ENCODE measurements around the gene ETNPPL. TPM values are rescaled to one million over a fixed set of nuclear protein-coding genes. Genes with fewer than 3 reads are reported as not detected.

The ETNPPL gene
- total RNA-seq, 3 donors from 2014 or later (not counting 1 experiment from before 2014, with no cell fraction given): not detected

DNA sequence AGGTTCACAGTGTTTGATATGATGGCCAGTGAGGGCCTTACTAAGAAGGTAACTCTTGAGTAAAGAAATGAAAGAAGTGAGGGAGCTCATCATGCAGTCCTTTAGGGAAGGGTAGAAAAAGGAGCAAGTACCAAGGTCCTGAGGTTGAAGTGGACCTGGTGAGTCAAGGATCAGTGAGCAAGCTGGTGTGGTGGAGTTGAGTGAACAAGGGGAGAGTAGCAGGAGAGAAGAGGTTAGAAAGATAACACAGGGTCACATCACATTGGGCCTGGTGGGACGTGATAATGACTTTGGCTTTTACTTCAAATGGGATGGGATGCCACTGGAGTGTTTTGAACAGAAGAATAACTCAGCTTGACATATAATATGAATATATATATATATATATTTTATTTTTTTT, 67.8 kb downstream of the ETNPPL start:
- Mint-ChIP-seq H3K27ac (no peak overlapping the region), H3K9me3 (no peaks in the 10 kb centered on the region), H3K27me3 (ENCODE audit: low read depth in 2 of 2) (peaks cover 0 to 4% of the 10 kb centered on the region in 2 donors), H3K4me3 (no peak overlapping the region), H3K36me3 (no peaks in the 10 kb centered on the region), H3K4me1 (no peaks in the 10 kb centered on the region)
- H3K9me3 ChIP-seq (ENCODE audit: control insufficient read depth, insufficient read depth, low read length): no peaks in the 10 kb centered on the region
- intact Hi-C loops (cut with micrococcal nuclease): no loop called here
- DNase-seq (no peak), ATAC-seq (no peak)
- no peaks in the 10 kb centered on the region for H3K27me3 ChIP-seq (ENCODE audit: control insufficient read depth, insufficient read depth, low read length)
- no peaks in the 10 kb centered on the region for H3K4me1 ChIP-seq (ENCODE audit: control insufficient read depth, insufficient read depth, low read length)
- H3K4me3 ChIP-seq (ENCODE audit: low read length): no peak overlapping the region
- 71% methylated on average over 1 of the region's 1 CpG for WGBS (ENCODE audit: insufficient coverage)
- no peak for TF ChIP-seq CTCF (IDR thresholded peaks at IDR 0.05)
- H3K36me3 ChIP-seq (ENCODE audit: control insufficient read depth, insufficient read depth, low read length): no peaks in the 10 kb centered on the region
- H3K27ac ChIP-seq (ENCODE audit: low read length): no peak overlapping the region

GRCh38 chr4:108694423-108694822, 68.4 kb downstream of the ETNPPL start:
- H3K27me3 ChIP-seq (ENCODE audit: control insufficient read depth, insufficient read depth, low read length): no peaks in the 10 kb centered on the region
- H3K4me3 ChIP-seq (ENCODE audit: low read length): no peak overlapping the region
- H3K27ac ChIP-seq (ENCODE audit: low read length): no peak overlapping the region
- no peak for TF ChIP-seq CTCF (IDR thresholded peaks at IDR 0.05)
- no peaks in the 10 kb centered on the region for H3K4me1 ChIP-seq (ENCODE audit: control insufficient read depth, insufficient read depth, low read length)
- H3K9me3 ChIP-seq (ENCODE audit: control insufficient read depth, insufficient read depth, low read length): no peaks in the 10 kb centered on the region
- peaks cover 0 to 4% of the 10 kb centered on the region in 2 donors for H3K27me3 Mint-ChIP-seq (ENCODE audit: low read depth in 2 of 2)
- H3K9me3 Mint-ChIP-seq: no peaks in the 10 kb centered on the region
- H3K4me1 Mint-ChIP-seq: no peaks in the 10 kb centered on the region
- no peaks in the 10 kb centered on the region for H3K36me3 ChIP-seq (ENCODE audit: control insufficient read depth, insufficient read depth, low read length)
- H3K4me3 Mint-ChIP-seq: no peak overlapping the region
- no peak for ATAC-seq
- H3K36me3 Mint-ChIP-seq: no peaks in the 10 kb centered on the region
- no peak for DNase-seq
- WGBS (ENCODE audit: insufficient coverage): 93% methylated on average over 3 of the region's 3 CpGs
- H3K27ac Mint-ChIP-seq: no peak overlapping the region
- intact Hi-C loops (cut with micrococcal nuclease): no loop called here

DNA sequence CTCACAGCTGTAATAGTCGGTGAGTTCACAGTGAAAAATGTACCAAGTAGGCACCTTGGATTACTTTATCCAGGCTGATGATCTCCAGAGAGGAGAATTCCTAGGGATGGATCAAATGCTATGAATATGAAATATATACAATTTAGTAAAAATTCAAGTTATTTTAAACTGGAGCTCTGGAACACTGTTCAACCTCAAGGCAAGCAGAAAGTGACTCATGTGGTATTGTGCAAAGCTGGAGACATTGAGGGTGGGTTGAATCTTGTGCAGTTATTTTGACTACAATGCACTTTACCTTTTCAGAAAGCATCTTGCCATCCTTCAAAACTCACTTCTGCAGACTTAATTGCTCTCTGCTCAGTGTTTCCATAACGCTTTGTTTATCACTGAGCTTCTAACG, 69.0 kb downstream of the ETNPPL start:
- no peak overlapping the region for H3K27ac Mint-ChIP-seq
- no peak overlapping the region for H3K27ac ChIP-seq (ENCODE audit: low read length)
- H3K4me1 ChIP-seq (ENCODE audit: control insufficient read depth, insufficient read depth, low read length): no peaks in the 10 kb centered on the region
- no peaks in the 10 kb centered on the region for H3K36me3 Mint-ChIP-seq
- no peak overlapping the region for H3K4me3 ChIP-seq (ENCODE audit: low read length)
- H3K9me3 ChIP-seq (ENCODE audit: control insufficient read depth, insufficient read depth, low read length): no peaks in the 10 kb centered on the region
- WGBS (ENCODE audit: insufficient coverage): 82% methylated on average over 3 of the region's 3 CpGs
- TF ChIP-seq CTCF (IDR thresholded peaks at IDR 0.05): no peak
- H3K9me3 Mint-ChIP-seq: no peaks in the 10 kb centered on the region
- no peak for DNase-seq
- no peaks in the 10 kb centered on the region for H3K36me3 ChIP-seq (ENCODE audit: control insufficient read depth, insufficient read depth, low read length)
- H3K4me3 Mint-ChIP-seq: no peak overlapping the region
- no peaks in the 10 kb centered on the region for H3K4me1 Mint-ChIP-seq
- H3K27me3 Mint-ChIP-seq (ENCODE audit: low read depth in 2 of 2): peaks cover 0 to 4% of the 10 kb centered on the region in 2 donors
- intact Hi-C loops (cut with micrococcal nuclease): no loop called here
- ATAC-seq: no peak
- H3K27me3 ChIP-seq (ENCODE audit: control insufficient read depth, insufficient read depth, low read length): no peaks in the 10 kb centered on the region

- WGBS (ENCODE audit: insufficient coverage): 88% methylated on average over 3 of the region's 3 CpGs
- TF ChIP-seq CTCF (IDR thresholded peaks at IDR 0.05): no peak
- no peak overlapping the region for H3K27ac ChIP-seq (ENCODE audit: low read length)
- Mint-ChIP-seq H3K27ac (no peak overlapping the region), H3K27me3 (ENCODE audit: low read depth in 2 of 2) (peaks cover 0 to under 1% of the 10 kb centered on the region in 2 donors), H3K4me3 (no peak overlapping the region), H3K36me3 (no peaks in the 10 kb centered on the region), H3K9me3 (no peaks in the 10 kb centered on the region), H3K4me1 (no peaks in the 10 kb centered on the region)
- DNase-seq (no peak), ATAC-seq (no peak)
- H3K4me3 ChIP-seq (ENCODE audit: low read length): no peak overlapping the region
- intact Hi-C loops (cut with micrococcal nuclease): no loop called here
- no peaks in the 10 kb centered on the region for H3K4me1 ChIP-seq (ENCODE audit: control insufficient read depth, insufficient read depth, low read length)
- H3K9me3 ChIP-seq (ENCODE audit: control insufficient read depth, insufficient read depth, low read length): no peaks in the 10 kb centered on the region
- no peaks in the 10 kb centered on the region for H3K27me3 ChIP-seq (ENCODE audit: control insufficient read depth, insufficient read depth, low read length)
- H3K36me3 ChIP-seq (ENCODE audit: control insufficient read depth, insufficient read depth, low read length): no peaks in the 10 kb centered on the region
These were observed 69.6 kb downstream of the ETNPPL start for GRCh38 chr4:108693211-108693610.
